SK-N-SH treated with all-trans-retinoic acid at 6 μM for 48 hours (cell line): ENCODE results near the gene ENHO.

Source experiments
- ARNTL ChIP-seq: fragments of 450-650 bp; formaldehyde crosslinking; IDR thresholded peaks from 2 replicates; pipeline ENCODE4 v1.5.0; 2020; ENCODE audit warnings: low read depth, mild to moderate bottlenecking, moderate library complexity, borderline replicate concordance
- CREB5 ChIP-seq: fragments of 250-450 bp; sonication (Bioruptor Pico); IDR thresholded peaks from 2 replicates; pipeline ENCODE4 v1.5.1; 2020; ENCODE audit warnings: low read depth, mild to moderate bottlenecking, moderate library complexity
- ESRRG ChIP-seq: fragments of 250-450 bp; sonication (Bioruptor Pico); IDR thresholded peaks from 2 replicates; pipeline ENCODE4 v1.6.1; 2021; ENCODE audit warnings: mild to moderate bottlenecking
- GLIS3 ChIP-seq: fragments of 250-450 bp; sonication (Bioruptor Pico); IDR thresholded peaks from 2 replicates; pipeline ENCODE4 v1.5.0; 2020; ENCODE audit warnings: mild to moderate bottlenecking, moderate library complexity
- PATZ1 ChIP-seq: fragments of 250-450 bp; sonication (Bioruptor Pico); IDR thresholded peaks from 2 replicates; pipeline ENCODE4 v1.8.0; 2020; ENCODE audit warnings: mild to moderate bottlenecking, moderate library complexity, borderline replicate concordance
- RARB ChIP-seq: fragments of 250-450 bp; sonication (Bioruptor Pico); IDR thresholded peaks from 2 replicates; pipeline ENCODE4 v1.8.0; 2021; ENCODE audit warnings: mild to moderate bottlenecking, moderate library complexity
- TCF4 ChIP-seq: fragments of 250-450 bp; sonication (Bioruptor Pico); IDR thresholded peaks from 2 replicates; pipeline ENCODE4 v1.8.0; 2021; ENCODE audit warnings: mild to moderate bottlenecking, moderate library complexity, borderline replicate concordance
- TSHZ2 ChIP-seq: fragments of 250-450 bp; sonication (Bioruptor Pico); IDR thresholded peaks from 2 replicates; pipeline ENCODE4 v1.5.0; 2020; ENCODE audit warnings: mild to moderate bottlenecking, moderate library complexity
- ZNF8 ChIP-seq: fragments of 450-650 bp; formaldehyde crosslinking; IDR thresholded peaks from 2 replicates; pipeline ENCODE4 v1.5.0; 2020; ENCODE audit warnings: mild to moderate bottlenecking, moderate library complexity

- TF ChIP-seq PATZ1 (CRISPR knock-in tag) (no peak), RARB (CRISPR knock-in tag) (no peak), TCF4 (CRISPR knock-in tag) (no peak), ARNTL (CRISPR knock-in tag) (no peak), GLIS3 (CRISPR knock-in tag) (no peak), TSHZ2 (CRISPR knock-in tag) (no peak), ZNF8 (CRISPR knock-in tag) (no peak), CREB5 (no peak), ESRRG (CRISPR knock-in tag) (no peak)
These were observed 13.9 kb upstream of the ENHO start for GRCh38 chr9:34536685-34537084.
